HG03571 (cell line): ENCODE results near the gene C20orf204.

Experiments used
- ATAC-seq: cut with Tn5 transposase; IDR thresholded peaks from one replicate; pipeline ENCODE4 v1.9.1; 2021; ENCODE audit not compliant: unreplicated experiment

The C20orf204 gene

DNA sequence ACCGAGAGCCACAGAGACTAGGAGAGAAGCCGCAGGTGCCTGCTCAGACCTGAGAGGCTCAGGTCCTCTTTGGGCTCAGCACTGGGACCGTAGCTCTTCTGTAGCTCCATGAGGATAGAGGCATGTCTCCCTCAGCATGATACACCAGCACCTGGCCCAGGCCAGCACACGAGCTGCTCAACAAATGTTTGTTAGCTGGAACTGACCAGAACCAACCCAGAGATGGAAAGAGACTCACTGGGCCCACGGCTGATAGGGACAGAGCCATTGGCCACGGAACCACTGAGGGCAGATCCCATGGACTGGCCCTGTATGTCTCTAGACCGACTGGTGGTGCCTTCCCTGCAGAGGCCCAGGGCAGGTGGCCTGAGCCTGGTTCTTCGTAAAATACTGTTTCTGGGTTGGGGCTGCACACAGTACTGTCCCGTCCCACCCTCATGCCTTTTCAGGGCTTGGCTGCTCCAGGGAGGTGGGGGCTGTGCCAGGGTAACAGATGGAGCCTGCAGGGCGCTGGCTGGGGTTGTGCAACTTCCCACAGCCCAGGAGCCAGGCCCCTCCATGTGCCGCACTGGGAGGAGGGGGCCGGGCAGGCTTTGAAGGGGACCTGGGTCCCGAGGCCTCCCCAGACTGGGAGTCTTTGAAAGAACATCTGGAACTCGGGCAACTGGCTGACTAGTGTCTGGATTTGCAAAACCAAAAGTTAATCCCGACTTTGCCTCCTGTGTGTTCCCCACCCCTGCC lies 5.2 kb downstream of the C20orf204 start:
- ATAC-seq = no peak

DNA sequence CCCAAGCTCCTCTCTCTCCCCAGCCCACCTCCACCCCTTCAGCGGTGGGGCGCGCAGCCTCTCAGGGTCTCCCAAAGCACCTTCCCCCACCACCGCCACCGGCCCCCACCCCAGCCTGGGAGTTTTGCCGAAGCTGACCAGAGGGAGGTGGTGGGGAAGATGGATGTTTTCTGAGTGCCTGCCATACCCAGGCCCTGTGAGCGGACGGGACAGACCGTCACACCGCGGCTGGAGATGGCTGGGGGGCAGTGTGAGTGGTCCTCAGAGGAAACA lies 5.7 kb downstream of the C20orf204 start:
- ATAC-seq = no peak

DNA sequence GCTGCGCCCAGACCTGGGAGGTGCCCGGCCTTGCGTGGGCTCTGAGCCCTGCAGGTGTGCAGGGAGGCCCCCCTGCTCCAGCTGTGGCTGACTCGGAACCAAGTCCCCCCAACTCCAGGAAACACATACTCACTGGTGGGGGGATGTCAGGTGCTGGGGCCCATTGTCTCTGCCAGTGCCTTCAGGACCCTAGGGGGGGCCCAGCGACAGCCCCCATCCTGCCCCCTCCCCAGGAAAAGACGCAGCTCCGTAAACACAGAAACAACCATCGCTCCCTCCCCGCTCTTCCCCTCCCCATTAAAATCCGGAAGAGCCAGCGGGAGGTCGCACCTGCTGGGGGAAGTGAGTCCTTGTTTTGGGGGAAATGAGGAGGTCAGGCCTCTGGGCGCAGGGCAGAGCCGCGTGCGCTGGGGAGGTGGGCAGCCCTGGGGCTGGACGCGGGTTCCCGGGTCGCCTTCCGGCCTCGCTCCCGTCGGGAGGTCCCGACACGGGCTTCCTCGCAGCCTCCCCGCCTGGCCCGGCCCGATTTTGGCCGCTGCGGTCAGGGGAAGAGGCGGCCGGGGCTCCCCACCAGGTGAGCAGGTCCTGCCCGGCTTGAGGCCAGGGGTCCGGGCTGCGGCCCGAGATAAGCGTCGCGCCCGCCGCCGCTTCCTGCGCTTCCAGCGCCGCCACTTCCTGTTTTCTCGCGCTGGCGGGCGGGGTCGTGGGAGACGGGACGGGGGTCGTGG lies 6.2 kb downstream of the C20orf204 start:
- ATAC-seq = no peak

GRCh38 chr20:64043768-64044167 lies 7.8 kb downstream of the C20orf204 start:
- no peak for ATAC-seq

GRCh38 chr20:64044484-64045247 lies 8.7 kb downstream of the C20orf204 start:
- no peak for ATAC-seq

DNA sequence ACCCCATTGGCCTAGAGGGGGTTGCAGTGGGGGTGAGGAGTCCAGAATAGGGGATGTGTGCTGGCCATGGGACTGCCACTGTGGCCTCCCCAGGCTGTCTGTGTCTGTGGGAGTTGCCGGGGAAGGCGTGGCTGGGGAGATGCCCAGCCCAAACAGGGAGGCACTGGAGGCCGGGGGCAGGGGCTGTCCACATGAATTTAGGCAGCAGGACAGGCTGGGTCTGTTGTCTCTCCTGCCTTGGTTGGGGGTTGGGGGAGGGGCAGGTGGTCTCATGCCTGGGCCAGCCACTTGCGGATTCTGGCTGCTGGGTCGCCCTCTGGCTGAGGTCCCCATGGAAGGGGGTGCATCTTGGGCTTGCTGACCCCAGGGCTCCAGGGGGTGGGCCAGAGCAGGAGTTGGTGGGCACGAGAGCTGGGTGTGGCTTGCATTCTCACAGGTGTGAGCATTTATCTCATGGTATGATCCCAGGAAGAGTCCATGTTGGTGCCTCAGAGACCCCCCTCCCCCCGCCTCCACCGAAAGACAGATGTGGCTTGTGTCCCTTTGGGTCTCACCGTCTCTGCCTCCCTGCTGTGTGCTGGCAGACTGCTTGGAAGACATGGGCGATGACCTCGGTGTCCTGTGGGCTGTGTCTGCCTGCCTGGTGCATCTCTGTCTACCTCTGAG lies 9.5 kb downstream of the C20orf204 start:
- ATAC-seq = no peak

GRCh38 chr20:64047046-64047389 lies 11.0 kb downstream of the C20orf204 start:
- ATAC-seq = no peak

GRCh38 chr20:64047968-64048401 lies 12.0 kb downstream of the C20orf204 start:
- ATAC-seq = no peak

- no peak for ATAC-seq
Observed at GRCh38 chr20:64048402-64049044, 12.5 kb downstream of the C20orf204 start.

- no peak for ATAC-seq
Observed at GRCh38 chr20:64049060-64049877, 13.3 kb downstream of the C20orf204 start, which contains the start of gene SOX18. Gene SOX18, minus strand, starts transcription at chr20:64049639. Its CDS starts 123 bp downstream, at chr20:64049516.

DNA sequence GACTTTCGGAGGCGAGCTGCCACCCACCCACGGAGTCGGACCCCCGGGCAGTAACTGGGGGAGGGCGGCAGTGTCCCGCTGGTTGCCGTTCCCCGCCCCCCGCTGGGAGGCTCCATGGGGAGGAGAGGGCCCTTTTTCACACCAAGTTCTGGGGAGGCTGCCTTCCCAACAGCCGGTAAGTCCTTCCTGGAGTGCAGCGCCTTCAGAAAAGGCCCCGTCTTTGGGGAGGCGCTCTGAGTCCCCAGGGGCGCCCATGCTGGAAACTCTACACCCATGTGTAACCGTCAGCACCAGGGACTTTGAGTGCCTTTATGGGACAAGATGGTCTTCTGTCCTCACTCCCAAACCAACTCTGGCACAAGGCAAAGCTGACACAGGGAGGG lies 13.9 kb downstream of the C20orf204 start:
- no peak for ATAC-seq

GRCh38 chr20:64050261-64051032 lies 14.5 kb downstream of the C20orf204 start:
- no peak for ATAC-seq

DNA sequence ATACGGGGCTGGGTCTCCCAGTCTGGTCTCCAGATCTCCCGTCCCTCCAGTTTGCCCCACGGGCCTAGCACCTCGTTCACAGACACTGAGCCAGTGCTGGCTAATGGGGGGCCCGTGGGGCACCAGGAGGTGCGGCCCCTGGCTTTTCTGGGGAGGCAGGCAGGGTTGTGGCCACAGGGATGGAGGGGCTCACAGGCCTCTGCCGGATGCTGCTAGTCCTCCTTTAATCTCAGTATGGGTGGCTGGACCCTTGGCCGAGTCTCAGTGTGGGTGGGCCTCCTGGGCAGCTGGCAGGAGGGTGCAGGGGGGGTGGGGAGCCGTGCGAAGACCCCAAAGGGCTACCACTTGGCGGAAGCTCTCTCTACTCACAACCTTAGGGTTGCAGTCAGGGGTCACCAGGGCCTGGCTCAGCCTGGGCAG lies 15.1 kb downstream of the C20orf204 start:
- no peak for ATAC-seq

DNA sequence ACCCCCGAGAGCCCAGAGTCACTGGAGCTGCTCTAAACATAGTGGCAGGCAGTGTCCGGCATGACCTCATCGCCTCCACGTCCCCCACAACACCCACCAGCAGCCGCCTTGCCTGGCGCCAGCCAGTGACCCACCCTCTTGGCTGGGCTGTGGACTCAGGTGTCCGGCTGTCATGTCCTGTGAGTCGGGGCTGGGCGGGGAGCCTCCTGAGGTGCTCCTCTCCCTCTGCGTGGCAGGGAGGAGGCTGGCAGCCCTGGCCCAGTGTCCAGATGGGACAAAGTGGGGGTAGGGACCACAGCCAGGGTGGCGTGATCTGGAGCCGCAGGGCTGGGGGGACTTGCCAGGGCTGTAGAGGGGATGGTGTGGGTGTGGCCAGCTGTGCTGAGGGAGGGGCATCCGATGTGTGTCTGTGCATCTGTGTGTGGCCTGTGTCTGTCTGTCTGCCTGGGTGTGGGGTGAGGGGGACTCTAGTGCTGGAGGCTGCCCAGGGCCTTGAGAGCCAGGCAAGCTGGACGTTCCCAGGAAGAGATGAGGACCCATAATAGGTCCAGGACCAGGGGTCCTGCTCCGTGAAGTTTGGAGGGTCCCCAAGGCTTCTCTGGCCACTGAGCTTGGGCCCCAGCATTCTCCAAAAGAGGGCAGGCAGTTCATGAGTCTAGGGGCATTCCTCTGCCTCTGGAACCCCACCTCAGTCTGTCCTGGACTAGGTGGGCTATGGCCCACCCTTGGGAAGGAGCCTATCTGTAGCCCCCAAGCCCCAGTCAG lies 15.8 kb downstream of the C20orf204 start:
- ATAC-seq = no peak

DNA sequence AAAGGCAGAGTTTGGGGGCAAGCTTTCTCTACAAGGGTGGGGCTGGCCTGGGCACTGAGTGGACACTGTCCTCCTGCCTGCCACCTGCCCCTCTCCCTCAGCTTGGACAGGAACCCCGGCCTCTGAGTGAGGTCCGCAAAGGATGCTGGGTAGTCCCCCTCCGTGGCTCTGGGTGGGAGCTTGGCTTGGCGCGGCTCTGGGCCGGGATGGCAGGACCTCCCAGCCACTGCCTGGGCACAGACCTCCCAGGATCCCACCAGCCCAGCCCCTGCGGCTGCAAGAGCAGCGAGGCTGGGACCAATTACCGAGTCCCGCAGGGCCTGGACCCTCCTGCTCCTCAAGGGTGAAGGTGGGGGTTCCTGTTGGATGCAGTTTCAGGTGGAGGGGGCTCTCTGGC lies 16.3 kb downstream of the C20orf204 start:
- no peak for ATAC-seq

DNA sequence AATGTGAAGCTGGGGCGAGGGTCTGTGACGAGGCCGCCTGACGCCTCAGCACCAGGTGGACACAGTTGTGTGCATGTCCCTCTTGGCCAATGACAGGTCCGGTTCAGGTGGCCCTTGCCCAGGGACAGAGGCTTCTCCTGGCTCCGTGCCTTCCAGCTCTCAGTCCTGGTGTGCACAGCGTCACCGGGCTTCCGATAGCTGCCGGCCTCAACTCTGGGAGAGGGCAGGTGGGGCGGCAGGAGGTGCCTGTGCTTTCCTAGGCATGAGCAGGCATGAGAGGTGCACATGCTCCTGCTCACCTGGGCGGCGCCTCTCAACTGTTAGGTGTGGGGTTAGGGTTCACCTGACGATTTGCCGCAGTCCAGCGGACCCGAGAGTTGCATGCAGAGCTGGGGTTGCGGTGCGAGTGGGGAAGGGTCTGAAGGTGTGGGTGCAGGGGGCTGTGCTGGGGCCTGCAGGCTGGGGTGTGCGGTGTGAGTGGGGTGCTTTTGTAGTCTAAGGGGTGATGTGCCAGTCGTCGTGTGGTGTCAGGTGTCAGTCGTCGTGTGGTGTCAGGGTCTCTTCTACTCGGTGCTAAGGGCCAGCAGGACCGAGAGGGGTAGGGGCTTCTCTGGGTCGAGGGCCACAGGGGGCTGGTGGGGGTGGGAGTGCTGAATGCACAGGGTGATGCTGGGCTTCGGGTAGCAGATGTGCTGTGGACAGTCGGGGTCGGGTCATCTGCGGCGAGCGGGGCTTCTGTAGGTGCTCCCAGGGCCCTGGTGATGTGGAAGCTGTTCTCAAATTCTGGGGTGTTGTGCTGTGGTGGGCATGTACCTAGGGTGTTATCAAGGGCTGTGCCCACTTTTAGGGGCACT lies 17.2 kb downstream of the C20orf204 start:
- ATAC-seq = no peak

DNA sequence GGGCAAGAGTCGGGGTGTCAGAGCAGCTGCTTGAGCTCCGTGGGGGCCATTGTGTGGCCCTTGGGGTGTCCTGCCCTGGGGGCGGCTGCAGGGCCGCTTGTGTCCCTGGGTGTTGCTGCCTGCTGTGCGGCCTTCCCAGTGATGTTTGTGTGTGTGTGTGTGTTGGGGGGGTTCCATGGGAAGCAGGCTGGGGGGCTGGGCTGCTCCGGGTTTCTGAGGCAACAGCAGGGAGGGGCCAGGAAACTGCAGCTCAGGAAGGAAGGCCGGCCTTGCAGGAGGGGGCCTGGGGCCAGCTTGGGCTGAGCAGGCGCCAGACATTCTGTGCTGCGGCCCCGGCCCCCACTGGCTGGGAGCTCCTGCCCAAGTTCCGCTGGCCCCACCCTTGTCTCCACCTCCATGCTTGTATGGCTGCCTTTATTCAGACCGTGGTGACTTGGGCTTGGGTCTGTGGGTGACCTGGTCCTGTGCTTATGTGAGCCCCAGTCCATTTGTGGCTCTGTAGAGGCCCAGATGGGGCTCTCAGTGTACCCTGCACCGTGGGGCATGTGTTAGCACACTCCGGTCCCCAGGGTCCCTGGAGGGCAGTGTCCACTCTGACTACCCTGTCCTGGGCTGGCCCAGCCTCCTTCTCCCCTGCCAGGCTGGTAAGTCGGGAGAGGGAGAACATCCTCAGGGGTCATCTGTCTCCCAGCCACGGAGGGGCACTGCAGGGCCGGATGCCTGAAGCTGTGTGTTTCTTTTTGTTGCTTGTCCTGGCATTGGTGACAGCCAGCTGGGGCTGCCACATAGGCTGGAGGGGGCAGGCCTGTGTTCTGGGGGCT lies 18.1 kb downstream of the C20orf204 start:
- no peak for ATAC-seq
